ENCODE results near the gene HOXA3. TPM values are rescaled to one million over a fixed set of nuclear protein-coding genes. Genes with fewer than 3 reads are reported as not detected.

HOXA3 gene
- total and polyA plus RNA-seq, 2 of the 13 experiments (the other 11 are each of a cell fraction or from before 2014, with no cell fraction given): 2.9 to 4.6 TPM

GRCh38 chr7:27172823-27173510 lies 20.6 kb upstream of the HOXA3 start:
- Histone ChIP-seq H3K4me2 (ENCODE audit: low read depth, low read length) (peak overlapping the region; percentile 58), H3K9me3 (ENCODE audit: low read length) (no peaks in the 10 kb centered on the region), H3K9ac (ENCODE audit: insufficient read depth, low read depth, low read length) (no peak overlapping the region), H3K36me3 (replicated peaks in 1 of 2; ENCODE audit: control insufficient read depth in 1 of 2, insufficient read depth in 2 of 2, low read length in 2 of 2) (no peaks in the 10 kb centered on the region), H4K20me1 (ENCODE audit: insufficient read depth, low read length) (no peaks in the 10 kb centered on the region), H2AFZ (ENCODE audit: low read length) (no peak overlapping the region), H3K4me3 (replicated peaks in 1 of 3; ENCODE audit: insufficient read depth in 1 of 3, low read depth in 2 of 3, low read length in 3 of 3) (peak overlapping the region; percentile 16 to 51 (median 16); a peak in 4 of 6 replicates), H3K27me3 (ENCODE audit: control insufficient read depth in 1 of 2, insufficient read depth in 2 of 2, low read length in 2 of 2) (peaks cover 0 to 68% of the 10 kb centered on the region in 2 experiments), H3K79me2 (ENCODE audit: insufficient read depth, low read length) (no peaks in the 10 kb centered on the region), H3K4me1 (ENCODE audit: insufficient read depth, low read length) (peaks cover 18% of the 10 kb centered on the region), H3K27ac (ENCODE audit: extremely low read length, insufficient read depth, low read length) (no peak overlapping the region)
- BruUV-seq (replicated peaks): no TSS peak
- ChIA-PET CTCF (ENCODE audit: low intra/inter-chr PET ratio, low total read pairs) (no interaction called here), POLR2A (no interaction called here)
- DNase-seq (ENCODE audit: low spot score) (no peak), FAIRE-seq (no peak), ATAC-seq (peak; percentile 25)
- WGBS (ENCODE audit: low lambda C conversion rate): 57% methylated on average over 14 of the region's 58 CpGs
- intact Hi-C loops (cut with micrococcal nuclease; ENCODE audit: unreplicated experiment): no loop called here
- in situ Hi-C loops (cut with HindIII; ENCODE audit: extremely low pct_ligation_motif_present, low pct_unique_long_range_greater_than_20kb): loop anchor here (25.0 kb wide), 1 partner anchor 1086 kb away; no protein-coding TSS in a partner anchor
- no peak for TF ChIP-seq NFE2 (CRISPR knock-in tag; IDR thresholded peaks at IDR 0.05)
- TF ChIP-seq ZSCAN12 (CRISPR knock-in tag; IDR thresholded peaks at IDR 0.05): no peak
- TF ChIP-seq MTA1 (CRISPR knock-in tag; IDR thresholded peaks at IDR 0.05; ENCODE audit: borderline replicate concordance): no peak
- peak; percentile 30 for TF ChIP-seq HNRNPLL (IDR thresholded peaks at IDR 0.05; ENCODE audit: low read depth, low read length, poor library complexity, severe bottlenecking)
- no peak for TF ChIP-seq TEF (CRISPR knock-in tag; IDR thresholded peaks at IDR 0.05)

GRCh38 chr7:27172315-27172774 lies 20.0 kb upstream of the HOXA3 start:
- Histone ChIP-seq H3K4me1 (ENCODE audit: insufficient read depth, low read length) (peaks cover 18% of the 10 kb centered on the region), H4K20me1 (ENCODE audit: insufficient read depth, low read length) (no peaks in the 10 kb centered on the region), H3K27ac (ENCODE audit: extremely low read length, insufficient read depth, low read length) (no peak overlapping the region), H3K4me2 (ENCODE audit: low read depth, low read length) (peak overlapping the region; percentile 41; the same call in 1 of the 2 replicates), H2AFZ (ENCODE audit: low read length) (no peak overlapping the region), H3K36me3 (replicated peaks in 1 of 2; ENCODE audit: control insufficient read depth in 1 of 2, insufficient read depth in 2 of 2, low read length in 2 of 2) (no peaks in the 10 kb centered on the region), H3K79me2 (ENCODE audit: insufficient read depth, low read length) (no peaks in the 10 kb centered on the region), H3K9ac (ENCODE audit: insufficient read depth, low read depth, low read length) (no peak overlapping the region), H3K4me3 (replicated peaks in 1 of 3; ENCODE audit: insufficient read depth in 1 of 3, low read depth in 2 of 3, low read length in 3 of 3) (no peak overlapping the region; a peak in 1 of 6 replicates), H3K27me3 (ENCODE audit: control insufficient read depth in 1 of 2, insufficient read depth in 2 of 2, low read length in 2 of 2) (peaks cover 0 to 64% of the 10 kb centered on the region in 2 experiments), H3K9me3 (ENCODE audit: low read length) (no peaks in the 10 kb centered on the region)
- no peak for FAIRE-seq
- ChIA-PET POLR2A (interaction anchor here (0.9 kb wide), 1 partner anchor 11 kb away, joined by 3 read pairs; no protein-coding TSS in a partner anchor), CTCF (ENCODE audit: low intra/inter-chr PET ratio, low total read pairs) (no interaction called here)
- no TSS peak for BruUV-seq (replicated peaks)
- WGBS (ENCODE audit: low lambda C conversion rate): 71% methylated on average over 10 of the region's 10 CpGs
- DNase-seq (ENCODE audit: low spot score): no peak
- in situ Hi-C loops (cut with HindIII; ENCODE audit: extremely low pct_ligation_motif_present, low pct_unique_long_range_greater_than_20kb): loop anchor here (25.0 kb wide), 1 partner anchor 1085 kb away; no protein-coding TSS in a partner anchor
- ATAC-seq: no peak
- TF ChIP-seq ZNF543 (CRISPR knock-in tag; IDR thresholded peaks at IDR 0.05) (no peak), ZNF580 (CRISPR knock-in tag; IDR thresholded peaks at IDR 0.05; ENCODE audit: borderline replicate concordance, low read depth) (no peak), ZSCAN22 (CRISPR knock-in tag; IDR thresholded peaks at IDR 0.05) (no peak), ZNF34 (CRISPR knock-in tag; IDR thresholded peaks at IDR 0.05; ENCODE audit: borderline replicate concordance) (no peak), ZBTB7A (CRISPR knock-in tag; IDR thresholded peaks at IDR 0.05) (no peak), SIX1 (CRISPR knock-in tag; IDR thresholded peaks at IDR 0.05; ENCODE audit: borderline replicate concordance) (no peak), TCF7 (IDR thresholded peaks at IDR 0.05; ENCODE audit: low read depth) (no peak)
- intact Hi-C loops (cut with micrococcal nuclease; ENCODE audit: unreplicated experiment): no loop called here

Data from HepG2 (cell line).